DOHH2 (cell line): ENCODE measurements around the gene CD14.
A peak's percentile ranks its signal among the peaks of the same experiment; 100 is the strongest.
"Not testable (repeated sequence)": the region's sequence is repeated elsewhere in the genome, so short reads cannot be mapped to it uniquely, and the experiment has no call there.

Source experiments
- H3F3A ChIP-seq: fragments of 200-600 bp; sonication (generic), shearing (Covaris generic); 2 replicates; pipeline ENCODE4 v1.6.0; 2016; ENCODE audit warnings: antibody characterized with exemption, mild to moderate bottlenecking; ENCODE audit not compliant: control insufficient read depth, insufficient read depth
- H3K27ac ChIP-seq: fragments of 200-600 bp; sonication (generic); 2 replicates; pipeline ENCODE4 v1.5.1; 2014; ENCODE audit warnings: low read depth, mild to moderate bottlenecking, low read length, moderate library complexity
- H3K27me3 ChIP-seq: fragments of 200-600 bp; sonication (generic); 2 replicates; pipeline ENCODE4 v1.6.1; 2014; ENCODE audit warnings: mild to moderate bottlenecking, low read length, mixed read lengths; ENCODE audit not compliant: control insufficient read depth
- H3K36me3 ChIP-seq: fragments of 200-600 bp; sonication (generic); 2 replicates; pipeline ENCODE4 v1.6.1; 2014; ENCODE audit warnings: mild to moderate bottlenecking, low read length, moderate library complexity, mixed read lengths; ENCODE audit not compliant: control insufficient read depth
- H3K4me1 ChIP-seq: fragments of 200-600 bp; sonication (generic); 2 replicates; pipeline ENCODE4 v1.6.1; 2014; ENCODE audit warnings: mild to moderate bottlenecking, low read length, mixed read lengths; ENCODE audit not compliant: control insufficient read depth
- H3K4me2 ChIP-seq: fragments of 200-600 bp; sonication (generic); 2 replicates; pipeline ENCODE4 v1.6.0; 2014; ENCODE audit warnings: mild to moderate bottlenecking, low read length, moderate library complexity
- H3K4me3 ChIP-seq: fragments of 200-600 bp; sonication (generic); 2 replicates; pipeline ENCODE4 v1.5.1; 2014; ENCODE audit warnings: mild to moderate bottlenecking, low read length, mixed read lengths
- H3K79me2 ChIP-seq: fragments of 200-600 bp; sonication (generic); 2 replicates; pipeline ENCODE4 v1.6.1; 2014; ENCODE audit warnings: mild to moderate bottlenecking, low read length, mixed read lengths; ENCODE audit not compliant: control insufficient read depth
- H3K9me2 ChIP-seq: fragments of 200-600 bp; sonication (generic); replicated peaks from 2 replicates; pipeline ENCODE4 v1.6.1; 2014; ENCODE audit warnings: mild to moderate bottlenecking, low read length, mixed read lengths; ENCODE audit not compliant: control insufficient read depth
- H3K9me3 ChIP-seq: fragments of 200-600 bp; sonication (generic); 2 replicates; pipeline ENCODE4 v1.6.1; 2014; ENCODE audit warnings: antibody characterized with exemption, low read length, mixed read lengths; ENCODE audit not compliant: control insufficient read depth, insufficient read depth
- H4K20me1 ChIP-seq: fragments of 200-600 bp; sonication (generic); 2 replicates; pipeline ENCODE4 v1.6.0; 2014; ENCODE audit warnings: low read depth, mild to moderate bottlenecking, antibody characterized with exemption, low read length, moderate library complexity; ENCODE audit not compliant: control insufficient read depth, insufficient read depth
- CTCF ChIP-seq: fragments of 200-600 bp; sonication (generic); IDR thresholded peaks from one replicate; pipeline ENCODE4 v1.5.1; 2014; ENCODE audit warnings: antibody characterized with exemption, mild to moderate bottlenecking, low read depth, low read length; ENCODE audit not compliant: poor library complexity, severe bottlenecking
- EZH2phosphoT487 ChIP-seq: fragments of 200-600 bp; sonication (generic); IDR thresholded peaks from 2 replicates; pipeline ENCODE4 v1.6.1; 2017; ENCODE audit warnings: borderline replicate concordance, mild to moderate bottlenecking, antibody characterized with exemption, low read length, moderate library complexity, mixed read lengths

Gene CD14

GRCh38 chr5:140664359-140665119 is 31.6 kb upstream of the CD14 start, which contains the start of gene WDR55:
TSS of gene WDR55 (plus strand) at chr5:140664904. CDS start at chr5:140664913, 9 bp downstream.
- Histone ChIP-seq H4K20me1 (0 out of 2 replicates have a peak, but pooled peaks cover 4% of the 10 kb centered on the region), H3K27ac (peak within 1 kb of the TSS; percentile 45), H3K79me2 (peaks cover 48% of the 10 kb centered on the region), H3K4me1 (peaks cover 19% of the 10 kb centered on the region), H3K27me3 (no peaks in the 10 kb centered on the region), H3K4me2 (peak within 1 kb of the TSS; percentile 82), H3K4me3 (peak within 1 kb of the TSS; percentile 99), H3K9me2 (no peaks in the 10 kb centered on the region), H3F3A (peaks cover 8% of the 10 kb centered on the region; the same call in 1 of the 2 replicates), H3K36me3 (peaks cover 75% of the 10 kb centered on the region), H3K9me3 (no peaks in the 10 kb centered on the region)
- TF ChIP-seq EZH2phosphoT487 (no peak), CTCF (no peak)

DNA sequence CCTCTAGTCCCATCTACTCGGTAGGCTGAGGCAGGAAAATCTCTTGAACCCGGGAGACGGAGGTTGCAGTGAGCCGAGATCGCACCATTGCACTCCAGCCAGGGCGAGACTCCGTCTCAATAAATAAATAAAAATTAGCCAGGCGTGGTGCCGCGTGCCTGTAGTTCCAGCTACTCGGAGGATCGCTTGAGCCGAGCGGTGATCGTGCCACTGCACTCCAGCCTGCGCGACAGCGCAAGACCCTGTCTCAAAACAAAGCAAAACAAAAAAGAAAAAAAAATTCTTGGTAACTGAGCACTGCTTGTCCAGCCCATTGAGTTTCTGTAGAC is 31.0 kb upstream of the CD14 start:
- Histone ChIP-seq H3K9me2 (no peaks in the 10 kb centered on the region), H3K27me3 (no peaks in the 10 kb centered on the region), H4K20me1 (0 out of 2 replicates have a peak, but pooled peaks cover 4% of the 10 kb centered on the region), H3K36me3 (peaks cover 75% of the 10 kb centered on the region), H3K4me2 (peak overlapping the region; percentile 82), H3K4me1 (peaks cover 19% of the 10 kb centered on the region), H3F3A (peaks cover 8% of the 10 kb centered on the region; the same call in 1 of the 2 replicates), H3K27ac (peak overlapping the region; percentile 45), H3K79me2 (peaks cover 42% of the 10 kb centered on the region), H3K9me3 (no peaks in the 10 kb centered on the region), H3K4me3 (peak overlapping the region; percentile 99)
- TF ChIP-seq CTCF (no peak), EZH2phosphoT487 (no peak)

DNA sequence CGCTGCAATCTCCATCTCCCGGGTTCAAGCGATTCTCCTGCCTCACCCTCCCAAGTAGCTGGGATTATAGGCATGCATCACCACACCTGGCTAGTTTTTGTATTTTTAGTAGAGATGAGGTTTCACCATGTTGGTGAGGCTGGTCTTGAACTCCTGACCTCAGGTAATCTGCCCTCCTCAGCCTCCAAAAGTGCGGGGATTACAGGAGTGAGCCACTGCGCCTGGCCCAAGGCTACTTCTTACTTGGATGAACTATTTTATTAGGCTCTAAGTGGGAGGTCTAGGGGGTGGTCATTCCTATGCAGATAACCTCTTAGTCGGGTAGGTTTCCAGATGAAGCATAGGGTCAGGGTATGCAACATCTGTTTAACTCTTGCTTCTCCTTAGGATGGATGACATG is 27.4 kb upstream of the CD14 start:
- H3K27me3 ChIP-seq, H3K4me3 ChIP-seq, H3K9me3 ChIP-seq, H3K4me1 ChIP-seq, H3K79me2 ChIP-seq, H3F3A ChIP-seq, H4K20me1 ChIP-seq, H3K27ac ChIP-seq, H3K9me2 ChIP-seq, H3K4me2 ChIP-seq: not testable (repeated sequence)
- peaks cover 79% of the 10 kb centered on the region for H3K36me3 ChIP-seq

GRCh38 chr5:140658870-140659269 is 25.9 kb upstream of the CD14 start:
- Histone ChIP-seq H3F3A (peaks cover 8% of the 10 kb centered on the region; the same call in 1 of the 2 replicates), H4K20me1 (0 out of 2 replicates have a peak, but pooled peaks cover 2% of the 10 kb centered on the region)

More at GRCh38 chr5:140658870-140659269, 25.9 kb upstream of the CD14 start:
- peaks cover 89% of the 10 kb centered on the region for H3K36me3 ChIP-seq
- H3K27me3 ChIP-seq = no peaks in the 10 kb centered on the region
- H3K4me2 ChIP-seq = no peak overlapping the region
- peaks cover under 1% of the 10 kb centered on the region; the same call in 1 of the 2 replicates for H3K4me1 ChIP-seq
- TF ChIP-seq CTCF (no peak), EZH2phosphoT487 (no peak)
- H3K4me3 ChIP-seq = no peak overlapping the region
- H3K9me2 ChIP-seq = no peaks in the 10 kb centered on the region
- H3K79me2 ChIP-seq = no peaks in the 10 kb centered on the region
- H3K27ac ChIP-seq = no peak overlapping the region
- H3K9me3 ChIP-seq = no peaks in the 10 kb centered on the region
